GM19238 (cell line): ENCODE data around the gene SUMO2.
A peak's percentile ranks its signal among the peaks of the same experiment; 100 is the strongest.
"Not testable (repeated sequence)": the region's sequence is repeated elsewhere in the genome, so short reads cannot be mapped to it uniquely, and the experiment has no call there.

Source experiments
- DNase-seq: peaks from one replicate; pipeline ENCODE4 v3.0.0; 2011; ENCODE audit warnings: low spot score; ENCODE audit not compliant: insufficient read length

SUMO2 gene

DNA sequence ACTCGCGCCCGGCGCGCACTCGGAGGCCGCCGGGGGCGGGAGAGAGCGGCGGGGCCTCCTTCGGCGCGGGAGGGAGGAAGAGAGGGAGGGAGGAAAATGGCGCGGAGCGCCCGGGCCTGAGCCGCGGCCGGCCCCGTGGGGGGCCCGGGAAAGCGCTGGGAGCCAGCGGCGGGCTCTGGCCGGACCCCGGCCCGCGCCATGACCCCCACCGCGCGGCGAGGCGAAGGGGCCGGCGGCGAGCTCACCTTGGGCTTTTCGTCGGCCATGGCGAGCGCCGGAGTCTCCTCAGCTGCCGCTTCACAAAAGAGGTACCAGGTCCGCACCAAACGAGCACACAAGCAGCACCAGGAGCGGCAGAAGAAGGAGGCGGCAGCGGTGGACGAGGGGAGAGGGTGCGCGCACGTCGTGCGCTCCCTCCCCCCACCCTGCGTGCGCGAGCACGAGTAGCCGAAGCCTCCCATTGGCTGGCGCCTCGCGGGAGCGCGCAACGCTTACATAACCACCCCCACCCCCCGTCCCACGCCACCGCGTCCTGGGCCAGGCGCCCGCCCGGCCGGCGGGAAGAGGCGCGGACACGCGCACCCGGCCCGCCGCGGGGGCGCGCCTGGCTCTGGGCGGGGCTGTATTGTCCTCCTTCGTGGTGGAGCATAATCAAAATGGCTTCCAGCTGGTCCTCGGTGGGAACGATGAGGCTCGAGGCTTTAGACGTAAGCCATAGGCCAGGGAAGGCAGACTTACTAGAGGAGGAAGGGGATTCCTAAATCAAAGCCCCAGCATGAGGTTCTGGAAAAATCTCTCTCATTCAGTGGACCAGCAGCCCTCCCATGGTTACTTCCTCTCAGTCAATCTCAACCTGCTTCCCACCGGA lies at the start of gene SUMO2:
Gene SUMO2, minus strand, starts transcription at position 391 of the 868 bp plus-strand sequence. Its CDS starts 125 bp downstream, at position 266.
- DNase-seq: peak; percentile 95

DNA sequence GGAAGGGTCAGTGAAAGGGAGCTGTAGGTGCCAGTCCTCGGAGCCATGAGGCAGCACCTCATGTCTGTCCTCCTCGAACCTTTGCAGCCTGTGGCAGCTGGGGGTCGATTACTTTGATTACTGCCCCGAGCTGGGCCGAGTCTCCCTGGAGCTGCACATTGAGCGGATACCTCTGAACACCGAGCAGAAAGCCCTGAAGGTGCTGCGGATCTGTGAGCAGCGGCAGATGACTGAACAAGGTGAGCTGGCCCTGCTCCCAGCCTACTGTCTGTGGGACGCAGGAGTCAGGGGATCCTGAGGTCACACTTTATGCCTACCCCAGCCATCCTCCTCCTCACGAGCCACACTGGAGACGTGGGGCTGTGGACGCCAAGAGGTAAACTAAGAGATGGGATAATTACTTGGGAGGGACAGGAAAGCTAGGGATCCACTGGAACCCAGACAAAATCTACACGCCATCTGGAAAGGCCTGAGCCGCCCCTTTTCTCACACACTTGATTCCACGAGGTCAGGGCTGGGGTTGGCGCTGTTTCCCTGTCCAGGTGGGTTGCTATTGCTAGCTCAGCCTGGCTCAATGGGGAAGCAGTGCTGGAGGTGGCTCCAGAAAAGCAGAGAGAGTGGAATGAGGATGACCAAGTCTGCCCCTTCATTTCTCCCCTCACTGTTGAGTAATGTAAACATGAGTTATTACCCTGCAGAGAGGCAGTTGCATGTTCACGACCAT lies 49.1 kb upstream of the SUMO2 start:
- DNase-seq: no peak

DNA sequence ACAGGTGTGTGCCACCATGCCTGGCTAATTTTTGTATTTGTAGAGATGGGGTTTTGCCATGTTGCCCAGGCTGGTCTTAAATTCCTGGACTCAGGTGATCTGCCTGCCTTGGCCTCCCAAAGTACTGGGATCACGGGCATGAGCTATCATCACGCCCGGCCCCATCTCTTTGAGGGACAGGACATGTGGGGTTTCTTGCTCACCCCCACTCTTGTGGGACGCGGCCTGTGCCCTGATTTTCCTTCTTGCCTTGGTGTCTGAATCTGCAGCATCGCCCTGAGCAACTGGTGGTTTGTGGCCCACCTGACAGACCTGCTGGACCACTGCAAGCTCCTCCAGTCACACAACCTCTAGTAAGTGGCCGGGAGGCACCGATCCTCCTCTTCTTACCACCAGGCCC lies 48.3 kb upstream of the SUMO2 start:
- DNase-seq: no peak

DNA sequence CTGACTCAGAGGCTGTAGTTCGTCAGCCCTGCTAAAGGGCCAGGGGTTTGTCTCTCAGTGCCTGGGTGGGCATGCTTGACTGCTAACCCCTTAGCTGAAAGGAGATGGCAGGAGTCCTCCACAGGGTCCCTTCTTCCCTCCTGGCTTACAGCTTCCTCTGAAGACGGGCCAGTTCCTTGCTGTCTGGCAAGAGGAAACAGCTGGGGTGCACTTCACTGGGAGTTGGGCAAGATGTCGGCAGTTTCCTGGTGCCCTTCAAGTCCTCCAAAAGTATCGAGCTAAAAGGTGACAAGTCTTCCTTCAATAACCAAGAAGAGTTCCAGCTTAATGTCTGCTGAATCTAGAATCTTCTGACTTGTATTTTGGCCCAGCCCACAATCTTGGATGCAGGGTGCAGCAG lies 46.1 kb upstream of the SUMO2 start:
- DNase-seq: no peak

DNA sequence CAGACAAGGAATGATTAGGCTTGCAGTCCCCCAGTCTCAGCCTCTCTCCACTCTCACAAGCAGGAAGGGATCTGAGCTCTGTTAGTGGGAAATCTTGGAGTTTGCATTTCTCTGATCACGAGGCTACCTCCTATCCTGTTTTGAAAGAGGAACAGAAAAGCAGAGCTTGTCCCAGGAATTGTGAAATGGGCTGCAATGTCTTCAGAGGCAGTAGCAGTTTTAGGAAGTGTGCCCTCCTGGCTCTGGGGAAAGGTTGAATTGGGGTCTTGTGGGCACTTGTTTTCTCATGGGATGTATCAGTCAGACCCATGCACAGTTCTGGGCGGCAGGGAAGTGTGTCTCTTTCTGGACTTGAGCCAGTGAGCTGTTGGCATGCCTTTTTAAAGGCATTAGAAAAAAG lies 45.5 kb upstream of the SUMO2 start:
- no peak for DNase-seq

DNA sequence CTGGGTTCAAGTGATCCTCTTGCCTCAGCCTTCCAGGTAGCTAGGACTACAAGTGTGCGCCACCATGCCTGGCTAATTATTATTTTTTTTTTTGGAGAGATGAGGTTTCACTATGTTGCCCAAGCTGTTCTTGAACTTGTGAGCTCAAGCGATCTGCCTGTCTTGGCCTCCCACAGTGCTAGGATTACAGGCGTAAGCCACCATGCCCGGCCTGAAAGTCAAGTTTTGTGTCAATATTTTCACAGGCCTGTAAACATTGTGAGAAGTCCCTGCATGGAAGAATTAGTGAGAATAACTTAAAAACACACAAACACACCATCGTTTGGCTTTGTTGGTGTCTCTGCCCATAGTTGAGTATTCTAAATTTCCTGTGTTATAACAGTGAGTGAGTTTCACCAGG lies 45.0 kb upstream of the SUMO2 start:
- no peak for DNase-seq

DNA sequence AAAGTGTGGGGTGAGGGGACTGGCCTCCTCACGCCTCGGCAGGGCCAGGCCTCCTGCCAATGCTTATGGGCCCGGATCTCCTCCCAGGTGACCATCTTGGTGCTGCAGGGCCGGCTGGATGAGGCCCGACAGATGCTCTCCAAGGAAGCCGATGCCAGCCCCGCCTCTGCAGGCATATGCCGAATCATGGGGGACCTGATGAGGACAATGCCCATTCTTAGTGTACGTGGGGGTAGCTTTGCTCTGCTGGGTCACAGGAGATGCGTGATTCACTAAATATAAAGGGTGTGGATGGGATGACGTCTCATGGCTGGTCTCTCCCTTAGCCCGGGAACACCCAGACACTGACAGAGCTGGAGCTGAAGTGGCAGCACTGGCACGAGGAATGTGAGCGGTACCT lies 42.3 kb upstream of the SUMO2 start:
- no peak for DNase-seq

DNA sequence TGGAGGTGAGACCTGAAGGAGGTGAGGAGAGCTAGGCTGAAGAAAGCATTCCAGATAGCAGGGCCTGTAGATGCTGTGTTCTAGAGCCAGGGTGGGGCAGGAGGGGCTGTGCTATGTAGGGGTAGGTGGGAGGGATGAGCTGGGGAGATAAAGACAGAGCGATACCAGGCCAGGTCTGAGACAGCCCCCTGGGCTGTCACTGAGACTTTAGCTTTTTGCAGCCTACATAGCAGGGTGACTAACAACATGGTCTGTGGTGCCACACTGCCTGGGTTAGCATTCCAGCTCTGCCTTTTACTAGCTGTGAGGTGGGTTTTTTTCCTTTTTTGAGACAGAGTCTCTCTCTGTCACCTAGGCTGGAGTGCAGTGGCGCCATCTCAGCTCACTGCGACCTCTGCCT lies 37.1 kb upstream of the SUMO2 start:
- no peak for DNase-seq

DNA sequence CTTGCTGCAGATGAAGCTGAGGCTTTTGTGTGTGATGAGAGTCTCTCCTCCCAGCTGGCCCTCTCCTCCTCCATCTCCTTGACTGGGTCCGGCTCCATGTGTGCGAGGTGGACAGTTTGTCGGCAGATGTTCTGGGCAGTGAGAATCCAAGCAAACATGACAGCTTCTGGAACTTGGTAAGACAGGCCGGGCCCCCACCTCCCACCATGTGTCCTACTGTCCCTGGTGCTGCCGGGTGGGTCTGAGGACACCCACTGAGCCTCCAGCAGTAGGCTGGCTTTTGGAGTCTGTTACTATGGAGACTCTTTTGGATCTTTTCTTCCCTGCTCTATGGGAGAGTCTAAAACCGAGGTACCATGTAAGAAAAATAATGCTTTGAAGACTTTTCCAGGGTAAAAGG lies 35.4 kb upstream of the SUMO2 start:
- no peak for DNase-seq

DNA sequence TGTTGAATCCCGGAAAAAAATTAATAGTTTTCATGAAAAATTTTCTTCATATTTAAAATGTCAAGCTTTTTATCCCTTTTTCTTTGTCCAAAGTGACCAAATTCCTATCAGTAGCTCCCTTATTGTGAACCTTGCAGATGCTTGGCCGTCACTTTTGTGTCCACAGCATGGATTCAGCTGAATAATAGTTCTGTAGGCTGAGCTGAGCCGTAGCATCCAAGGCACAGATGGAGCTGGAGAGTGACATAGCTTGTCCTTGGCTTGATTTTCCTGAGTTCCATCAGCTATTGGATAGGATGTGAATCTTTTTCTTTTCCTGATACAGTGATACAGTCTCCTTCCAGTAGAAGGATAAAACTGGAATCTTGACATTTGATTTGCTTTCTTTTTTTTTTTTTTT lies 26.3 kb upstream of the SUMO2 start:
- DNase-seq: no peak

DNA sequence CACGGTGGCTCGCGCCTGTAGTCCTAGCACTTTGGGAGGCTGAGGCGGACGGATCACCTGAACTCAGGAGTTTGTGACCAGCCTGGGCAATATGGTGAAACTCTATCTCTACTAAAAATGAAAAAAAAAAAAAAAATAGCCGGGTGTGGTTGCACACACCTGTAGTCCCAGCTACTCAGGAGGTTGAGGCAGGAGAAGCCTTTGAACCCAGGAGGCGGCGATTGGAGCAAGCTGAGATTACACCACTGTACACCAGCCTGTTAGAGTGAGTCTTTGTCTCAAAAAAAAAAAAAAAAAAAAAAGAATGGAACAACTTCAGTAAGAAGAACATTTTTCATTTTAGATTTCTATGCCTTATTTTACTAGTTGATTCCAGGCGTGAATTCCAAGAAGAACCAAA lies 25.4 kb upstream of the SUMO2 start:
- no peak for DNase-seq

DNA sequence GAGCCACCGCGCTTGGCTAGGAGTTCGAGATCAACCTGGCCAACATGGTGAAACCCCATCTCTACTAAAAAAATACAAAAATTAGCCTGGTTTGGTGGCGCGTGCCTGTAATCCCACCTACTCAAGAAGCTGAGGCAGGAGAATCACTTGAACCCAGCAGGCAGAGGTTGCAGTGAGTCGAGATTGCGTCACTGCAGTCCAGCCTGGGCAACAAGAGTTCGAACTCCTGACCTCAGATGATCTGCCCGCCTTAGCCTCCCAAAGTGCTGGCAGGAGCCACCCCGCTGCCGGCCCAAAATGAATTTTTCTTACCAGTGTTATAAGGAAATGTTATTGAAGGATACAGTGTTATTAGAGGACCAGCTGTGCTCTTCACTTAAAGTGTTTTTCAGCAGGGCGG lies 25.0 kb upstream of the SUMO2 start:
- DNase-seq: no peak

DNA sequence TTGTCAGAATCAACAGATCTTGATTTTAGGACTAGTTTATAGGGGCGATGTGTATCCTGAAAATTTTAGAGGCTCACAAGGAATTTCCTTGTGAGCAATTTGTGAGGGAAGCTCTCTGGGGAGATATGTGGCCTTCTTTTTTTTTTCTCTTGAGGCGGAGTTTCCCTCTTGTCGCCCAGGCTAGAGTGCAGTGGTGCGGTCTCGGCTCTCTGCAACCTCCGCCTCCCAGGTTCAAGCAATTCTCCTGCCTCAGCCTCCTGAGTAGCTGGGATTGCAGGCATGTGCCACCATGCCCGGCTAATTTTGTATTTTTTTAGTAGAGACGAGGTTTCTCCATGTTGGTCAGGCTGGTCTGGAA lies 24.3 kb upstream of the SUMO2 start:
- not testable (repeated sequence) for DNase-seq

DNA sequence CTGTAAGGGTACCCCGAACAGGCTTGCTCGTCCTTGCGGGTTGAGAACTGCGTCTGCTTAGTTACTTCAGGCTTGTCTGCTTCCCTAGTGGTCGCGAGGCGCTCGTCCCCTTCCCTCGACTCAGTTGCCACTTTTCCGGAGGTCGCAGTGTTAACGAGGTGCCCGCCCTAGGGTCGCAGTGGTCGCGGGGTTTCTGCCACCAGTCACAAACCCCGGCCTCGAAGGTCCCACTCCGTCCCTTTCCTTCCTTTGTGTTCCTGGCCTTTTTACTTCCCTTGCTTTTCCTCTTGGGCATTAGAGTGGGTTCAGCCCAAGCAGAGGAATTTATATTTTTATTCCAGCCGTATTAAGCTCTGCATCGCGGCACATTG lies 23.0 kb upstream of the SUMO2 start:
- no peak for DNase-seq

DNA sequence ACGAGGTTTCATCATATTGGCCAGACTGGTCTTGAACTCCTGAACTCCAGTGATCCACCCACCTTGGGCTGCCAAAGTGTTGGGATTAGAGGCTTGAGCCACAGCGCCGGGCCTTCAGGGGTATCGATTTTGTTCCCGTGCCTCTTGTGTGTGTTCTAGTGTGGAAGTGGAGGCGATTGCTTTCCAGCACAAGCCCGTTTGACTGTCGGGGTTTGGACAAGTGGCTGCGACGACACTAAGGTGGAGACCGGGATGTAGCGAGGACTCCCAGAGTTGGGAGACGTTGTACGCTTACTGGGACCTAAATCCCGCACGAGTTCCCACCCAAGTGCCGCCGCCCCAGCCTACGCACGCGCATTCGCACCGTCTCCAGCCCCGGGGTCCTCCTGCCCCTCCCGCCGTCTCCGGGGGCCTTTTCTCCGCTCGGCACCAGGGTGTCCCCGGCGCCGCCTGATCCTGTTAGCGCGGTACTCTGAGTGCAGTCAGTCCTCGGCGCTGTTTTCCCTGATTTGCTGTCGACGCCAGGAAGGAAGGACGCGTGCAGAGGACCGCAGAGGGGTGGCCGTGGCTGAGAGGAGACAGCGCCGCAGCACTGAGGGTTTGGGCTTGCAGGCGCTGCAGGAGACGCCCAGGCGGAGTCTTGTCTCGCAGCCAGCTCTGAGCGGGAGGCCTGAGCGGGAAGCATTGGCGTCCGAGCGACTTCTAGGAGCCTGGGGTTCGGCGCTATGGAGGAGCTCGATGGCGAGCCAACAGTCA lies 22.5 kb upstream of the SUMO2 start, which contains the start of gene NUP85:
Gene NUP85, plus strand, starts transcription at position 643 of the 756 bp plus-strand sequence. Its CDS starts 83 bp downstream, at position 726.
- DNase-seq: peak; percentile 96

DNA sequence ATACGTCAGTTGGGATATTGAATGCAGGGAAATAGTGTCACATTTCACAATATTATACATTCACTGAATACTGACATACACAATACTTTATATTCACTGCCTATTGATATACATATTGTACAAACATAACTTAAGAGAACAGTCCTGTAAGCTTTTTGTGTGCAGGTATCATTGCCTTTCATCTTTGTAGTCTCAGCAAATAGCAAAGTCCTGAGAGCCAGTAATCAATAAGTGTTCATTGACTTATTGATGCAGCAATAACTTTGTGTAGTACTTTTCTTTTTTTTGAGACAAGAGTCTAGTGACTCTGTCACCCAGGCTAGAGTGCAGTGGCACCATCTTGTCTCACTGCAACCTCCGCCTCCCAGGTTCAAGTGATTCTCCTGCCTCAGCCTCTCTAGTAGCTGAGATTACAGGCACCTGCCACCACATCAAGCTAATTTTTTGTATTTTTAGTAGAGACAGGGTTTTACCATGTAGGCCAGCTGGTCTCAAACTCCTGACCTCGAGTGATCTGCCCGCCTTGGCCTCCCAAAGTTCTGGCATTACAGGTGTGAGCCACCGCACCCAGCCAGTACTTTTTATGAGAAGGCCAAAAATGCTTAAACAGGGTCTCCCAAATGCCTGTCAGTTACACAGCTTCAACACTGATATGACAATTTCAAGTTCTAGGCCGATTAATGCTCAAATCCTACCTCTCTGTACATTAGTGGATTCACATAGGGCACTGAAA lies 17.3 kb upstream of the SUMO2 start:
- DNase-seq: no peak

DNA sequence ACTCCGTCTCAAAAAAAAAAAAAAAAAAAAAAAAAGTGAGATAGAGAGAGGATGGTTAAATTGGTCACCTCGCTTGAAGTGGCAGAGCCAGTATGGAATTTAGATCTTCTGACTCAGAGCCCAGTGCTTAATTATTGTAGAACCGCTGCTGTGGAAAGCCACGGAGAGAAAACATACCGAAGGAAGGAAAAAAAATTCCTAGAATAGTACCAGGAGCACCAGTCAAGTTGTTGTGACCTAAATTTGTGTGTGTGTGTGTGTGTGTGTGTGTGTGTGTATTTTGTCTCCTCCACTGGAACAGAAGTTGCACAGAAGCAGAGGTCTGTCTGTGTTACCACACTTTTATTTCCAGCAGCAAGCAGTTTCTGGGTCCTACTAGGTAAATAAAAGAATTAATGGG lies 12.1 kb upstream of the SUMO2 start:
- DNase-seq: no peak

DNA sequence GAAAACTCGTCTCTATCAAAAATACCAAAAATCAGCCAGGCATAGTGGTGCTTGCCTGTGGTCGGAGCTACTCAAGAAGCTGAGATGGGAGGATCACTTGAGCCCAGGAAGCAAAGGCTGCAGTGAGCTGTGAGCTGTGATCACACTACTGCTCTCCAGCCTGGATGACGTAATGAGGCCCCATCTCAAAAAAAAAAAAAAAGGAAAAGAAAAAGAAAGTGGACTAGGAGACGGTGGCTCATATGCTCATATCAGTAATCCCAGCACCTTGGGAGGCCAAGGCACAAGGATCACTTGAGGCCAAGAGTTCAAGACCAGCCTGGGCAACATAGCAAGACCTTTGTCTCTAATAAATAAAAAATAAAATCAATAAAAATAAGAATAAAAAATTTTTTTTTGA lies 8.8 kb upstream of the SUMO2 start:
- no peak for DNase-seq

DNA sequence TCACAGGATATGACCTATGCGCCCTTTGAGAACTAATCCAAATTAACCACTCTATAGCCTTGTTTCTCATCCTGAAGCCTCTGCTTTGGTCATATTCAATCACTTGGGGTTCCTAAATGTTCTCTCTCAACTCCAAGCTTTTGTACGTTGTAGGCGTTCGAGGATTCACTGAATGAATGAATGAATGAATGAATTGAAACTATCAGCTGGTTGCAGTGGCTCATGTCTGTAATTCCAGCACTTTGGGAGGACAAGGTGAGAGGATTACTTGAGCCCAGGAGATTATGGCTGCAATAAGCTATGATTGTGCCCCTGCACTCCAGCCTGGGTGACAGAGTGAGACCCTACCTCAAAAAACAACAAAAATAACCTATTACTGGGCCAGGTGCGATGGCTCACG lies 5.9 kb upstream of the SUMO2 start:
- no peak for DNase-seq

DNA sequence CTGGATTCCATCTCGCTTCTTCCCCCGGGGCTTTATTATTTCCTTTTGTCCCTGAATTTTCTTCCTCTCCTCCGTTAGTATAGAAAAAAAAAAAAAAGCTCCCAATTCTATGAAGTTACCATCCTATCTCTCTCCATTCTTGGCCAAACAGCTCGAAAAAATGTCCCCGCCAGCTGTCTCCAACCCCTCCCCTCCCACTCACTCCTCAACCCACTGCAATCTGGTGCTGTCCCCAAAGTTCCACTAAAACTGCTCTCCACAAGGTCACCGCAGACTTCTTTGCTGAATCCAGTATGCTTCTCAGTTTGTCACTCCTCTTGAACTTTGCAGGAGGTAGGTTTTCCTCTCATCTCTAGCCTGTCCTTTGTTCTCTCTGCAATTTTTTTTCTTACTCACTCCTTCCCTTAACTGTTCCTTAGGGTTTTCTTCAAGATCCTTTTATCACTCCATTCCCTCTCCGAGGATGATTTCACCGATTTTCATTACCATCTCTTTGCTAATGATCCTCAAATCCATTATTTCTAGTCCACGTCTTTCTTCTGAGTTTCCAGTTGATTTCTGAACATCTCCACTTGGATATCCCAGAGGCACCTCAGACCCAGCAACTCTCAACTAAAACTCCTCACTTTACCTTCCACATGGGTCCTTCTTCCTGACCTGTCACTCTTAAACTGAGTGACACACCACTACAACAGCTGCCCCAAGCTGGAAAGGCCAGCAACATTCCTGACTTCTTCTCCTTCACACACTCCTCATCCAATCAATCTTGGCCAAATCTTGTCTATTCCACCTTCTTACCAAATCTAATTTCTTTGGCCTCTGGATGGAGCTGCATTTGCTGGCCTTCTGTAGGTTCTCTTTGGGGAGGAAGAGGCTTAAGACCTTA lies 1.5 kb upstream of the SUMO2 start:
- no peak for DNase-seq

DNA sequence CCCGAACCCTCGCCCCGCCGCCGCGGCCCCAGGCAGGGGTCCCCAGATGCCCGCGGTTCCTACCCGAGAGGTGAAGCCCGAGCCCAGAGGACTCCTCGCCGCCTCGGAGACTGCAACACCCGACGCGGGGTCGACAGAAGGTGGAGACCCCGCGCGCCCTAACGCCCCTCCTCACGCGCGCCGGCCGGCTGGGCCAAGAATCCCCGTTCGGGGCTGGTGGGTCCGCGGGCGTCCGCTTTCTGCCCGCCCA lies 515 bp downstream of the SUMO2 start:
- no peak for DNase-seq
